HG03095 (cell line): ENCODE measurements around the gene PRKAR1B.
"Not testable (repeated sequence)": the region's sequence is repeated elsewhere in the genome, so short reads cannot be mapped to it uniquely, and the experiment has no call there.

Experiments
- ATAC-seq: cut with Tn5 transposase; IDR thresholded peaks from one replicate; pipeline ENCODE4 v1.9.1; 2021; ENCODE audit warnings: moderate library complexity; ENCODE audit not compliant: unreplicated experiment

PRKAR1B gene

GRCh38 chr7:651032-651728 lies 75.9 kb downstream of the PRKAR1B start:
- no peak for ATAC-seq

GRCh38 chr7:650339-651031 lies 76.6 kb downstream of the PRKAR1B start:
- ATAC-seq, result no peak

- ATAC-seq, result no peak
These were observed 80.1 kb downstream of the PRKAR1B start for GRCh38 chr7:646951-647350.

DNA sequence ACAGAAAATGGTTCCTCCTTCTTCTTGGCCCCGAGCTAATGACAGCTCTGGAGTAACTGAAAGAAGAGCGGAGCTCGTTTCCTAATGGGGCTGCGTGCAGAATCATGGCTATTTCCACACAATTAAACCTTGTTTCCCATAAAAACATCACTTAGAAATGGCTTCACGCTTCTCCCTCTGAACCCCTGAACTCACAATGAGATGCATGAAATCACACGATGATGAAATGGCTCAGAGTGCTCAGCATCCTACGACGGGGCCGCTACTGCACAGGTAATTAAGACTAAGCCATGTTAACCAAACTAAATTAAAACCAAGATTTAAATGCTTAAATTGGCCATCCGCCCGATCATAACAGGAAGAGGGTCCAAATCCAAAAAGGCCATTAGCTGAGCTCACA lies 80.6 kb downstream of the PRKAR1B start:
- no peak for ATAC-seq

GRCh38 chr7:645606-646005 lies 81.5 kb downstream of the PRKAR1B start:
- ATAC-seq, result no peak

DNA sequence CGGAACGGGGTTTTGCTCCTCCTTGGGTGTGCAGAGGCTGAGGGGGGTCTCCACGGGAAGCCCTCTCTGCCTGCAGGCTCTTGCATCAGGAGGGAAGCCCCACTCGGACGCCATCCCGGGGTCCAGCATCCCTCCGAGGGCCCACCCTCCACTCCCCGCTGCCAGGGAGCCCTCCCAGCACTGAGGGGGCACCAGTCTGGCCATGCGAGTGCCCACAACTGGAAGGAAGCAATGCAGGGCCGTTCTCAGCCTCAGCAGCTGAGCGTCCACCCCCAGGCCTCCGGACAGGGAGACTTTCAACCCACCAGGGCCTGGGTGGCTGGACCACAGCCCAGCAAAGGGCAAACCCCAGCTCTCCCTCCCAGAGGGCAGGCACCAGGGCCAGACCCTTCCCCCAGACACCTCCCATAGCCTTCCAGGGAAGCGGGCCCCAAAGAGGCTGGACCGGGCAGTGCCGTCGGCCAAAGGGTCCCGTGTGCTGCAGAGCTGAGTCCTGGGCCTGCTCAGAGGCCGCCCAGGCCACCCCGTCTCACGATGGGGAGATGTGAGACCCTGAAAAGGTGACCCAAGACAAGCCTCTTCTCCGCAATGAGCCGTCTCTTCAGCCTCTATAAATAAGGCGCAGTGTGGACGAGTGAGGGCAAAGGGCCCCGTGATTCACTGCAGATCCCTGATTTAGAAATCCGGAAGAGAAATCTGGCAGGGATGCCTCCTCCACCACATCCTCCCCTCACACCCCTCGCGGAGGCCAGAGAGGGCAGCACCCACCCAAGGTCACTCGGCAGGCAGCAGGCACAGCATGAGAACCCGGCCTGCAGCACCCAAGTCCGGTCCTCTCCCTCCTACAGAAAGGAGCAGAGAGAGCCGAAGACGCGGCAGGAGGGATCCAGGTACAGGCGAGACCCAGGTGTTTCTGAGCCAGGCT lies 82.4 kb downstream of the PRKAR1B start:
- ATAC-seq, result no peak

DNA sequence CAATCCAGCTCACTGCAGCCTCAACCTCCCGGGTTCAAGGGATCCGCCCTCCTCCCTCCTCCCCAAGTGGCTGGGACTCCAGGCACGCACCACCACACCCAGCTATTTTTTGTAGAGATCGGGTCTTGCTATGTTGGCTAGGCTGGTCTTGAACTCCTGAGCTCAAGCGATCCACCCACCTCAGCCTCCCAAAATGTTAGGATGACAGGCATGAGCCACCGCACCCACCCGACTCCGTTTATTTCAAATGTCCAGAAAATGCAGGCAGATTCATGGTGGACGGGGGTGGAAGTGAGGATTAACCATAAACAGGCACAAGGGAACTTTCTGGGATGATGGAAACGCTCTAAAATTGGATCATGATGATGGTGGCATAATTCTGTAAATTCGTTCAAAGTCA lies 85.1 kb downstream of the PRKAR1B start:
- ATAC-seq, result no peak

- no peak for ATAC-seq
These were observed 85.8 kb downstream of the PRKAR1B start for GRCh38 chr7:641269-641671.

GRCh38 chr7:638256-639011 lies 88.6 kb downstream of the PRKAR1B start:
- no peak for ATAC-seq

- ATAC-seq, result no peak
These were observed 89.3 kb downstream of the PRKAR1B start for GRCh38 chr7:637826-638225.

GRCh38 chr7:636396-636795 lies 90.7 kb downstream of the PRKAR1B start:
- ATAC-seq, result no peak

DNA sequence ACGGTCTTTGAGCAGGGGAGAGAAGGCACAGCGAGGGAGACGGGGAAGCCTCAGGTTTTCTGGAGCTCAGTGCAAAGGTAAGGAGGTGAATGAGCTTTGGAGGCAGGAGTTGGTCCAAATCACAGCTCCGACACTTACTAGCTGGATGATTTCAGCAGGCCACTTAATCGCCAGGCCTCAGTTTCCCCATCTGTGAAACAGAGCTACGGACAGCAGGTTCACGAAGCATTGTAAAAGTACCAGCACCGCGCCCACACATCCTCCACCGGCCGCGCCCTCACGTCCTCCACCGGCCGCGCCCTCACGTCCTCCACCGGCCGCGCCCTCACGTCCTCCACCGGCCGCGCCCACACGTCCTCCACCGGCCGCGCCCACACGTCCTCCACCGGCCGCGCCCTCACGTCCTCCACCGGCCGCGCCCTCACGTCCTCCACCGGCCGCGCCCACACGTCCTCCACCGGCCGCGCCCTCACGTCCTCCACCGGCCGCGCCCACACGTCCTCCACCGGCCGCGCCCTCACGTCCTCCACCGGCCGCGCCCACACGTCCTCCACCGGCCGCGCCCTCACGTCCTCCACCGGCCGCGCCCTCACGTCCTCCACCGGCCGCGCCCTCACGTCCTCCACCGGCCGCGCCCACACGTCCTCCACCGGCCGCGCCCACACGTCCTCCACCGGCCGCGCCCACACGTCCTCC lies 91.2 kb downstream of the PRKAR1B start:
- not testable (repeated sequence) for ATAC-seq

- no peak for ATAC-seq
These were observed 91.9 kb downstream of the PRKAR1B start for GRCh38 chr7:635227-635626.

GRCh38 chr7:633381-634018 lies 93.6 kb downstream of the PRKAR1B start:
- no peak for ATAC-seq

DNA sequence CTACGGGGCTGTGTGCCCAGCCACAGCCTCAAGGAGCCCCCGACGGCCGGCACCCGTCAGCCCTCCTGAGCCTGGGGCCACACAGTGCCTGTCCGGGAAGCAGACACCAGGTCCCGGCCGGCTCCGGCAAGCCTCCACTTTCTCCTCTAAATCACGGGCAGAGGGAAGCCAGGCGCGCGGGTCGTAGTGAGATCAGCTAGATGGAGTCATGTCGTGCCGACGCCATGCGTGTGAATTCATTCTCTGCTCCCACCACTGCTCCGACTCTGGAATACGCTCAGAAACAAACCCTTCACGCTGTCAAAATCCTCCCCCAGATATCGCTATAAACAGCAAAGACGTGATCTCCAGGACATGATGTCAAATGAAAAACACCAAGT lies 94.3 kb downstream of the PRKAR1B start:
- ATAC-seq, result no peak

GRCh38 chr7:631964-632830 lies 94.9 kb downstream of the PRKAR1B start:
- ATAC-seq, result no peak

DNA sequence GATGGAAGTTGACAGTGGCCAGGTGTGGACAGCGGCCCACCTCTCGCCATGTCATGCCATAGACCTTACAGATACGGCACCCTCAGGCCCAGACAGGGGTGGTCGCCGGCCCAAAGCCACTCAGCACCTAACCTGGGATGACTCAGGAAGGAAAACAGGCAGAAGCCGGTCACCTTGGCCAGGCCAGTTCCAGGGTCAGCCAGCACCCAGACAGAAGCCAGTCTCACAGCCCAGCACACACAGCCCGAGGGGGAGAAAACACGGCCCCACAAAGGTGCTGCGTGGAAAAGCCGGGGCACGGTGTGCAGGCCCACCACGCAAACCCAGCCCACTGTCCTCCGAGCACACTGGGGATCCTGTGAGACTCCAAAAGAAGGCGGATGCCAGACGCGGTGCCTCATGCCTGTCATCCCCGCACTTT lies 95.8 kb downstream of the PRKAR1B start:
- ATAC-seq, result no peak

GRCh38 chr7:630539-630938 lies 96.5 kb downstream of the PRKAR1B start:
- ATAC-seq, result no peak

DNA sequence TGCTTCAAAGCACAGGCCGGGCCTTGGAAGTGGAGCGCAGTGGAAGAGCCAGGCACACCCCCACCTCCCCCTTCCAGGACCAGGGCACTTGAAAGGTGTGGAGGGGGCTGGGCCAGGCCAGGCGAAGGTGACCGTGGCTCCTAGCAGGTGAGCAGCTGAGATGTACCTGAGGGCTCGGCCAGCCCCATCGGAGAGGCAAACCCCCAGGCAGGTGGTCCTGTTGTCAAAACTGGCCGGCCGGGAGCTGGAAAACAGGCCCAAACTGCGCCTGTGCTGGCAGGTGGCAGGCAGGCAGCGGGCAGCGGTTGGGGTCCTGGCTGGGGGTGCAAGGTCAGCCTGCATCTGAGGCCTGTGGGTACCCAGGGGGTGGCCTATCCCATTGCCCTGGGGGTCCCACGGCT lies 97.0 kb downstream of the PRKAR1B start:
- ATAC-seq, result no peak
